ENCODE measurements around the gene TBRG4. TPM values are rescaled to one million over a fixed set of nuclear protein-coding genes. Genes with fewer than 3 reads are reported as not detected.

Gene TBRG4
- total RNA-seq, 4 donors from 2014 or later, result 45.7 to 60.1 (median 53.7) TPM

DNA sequence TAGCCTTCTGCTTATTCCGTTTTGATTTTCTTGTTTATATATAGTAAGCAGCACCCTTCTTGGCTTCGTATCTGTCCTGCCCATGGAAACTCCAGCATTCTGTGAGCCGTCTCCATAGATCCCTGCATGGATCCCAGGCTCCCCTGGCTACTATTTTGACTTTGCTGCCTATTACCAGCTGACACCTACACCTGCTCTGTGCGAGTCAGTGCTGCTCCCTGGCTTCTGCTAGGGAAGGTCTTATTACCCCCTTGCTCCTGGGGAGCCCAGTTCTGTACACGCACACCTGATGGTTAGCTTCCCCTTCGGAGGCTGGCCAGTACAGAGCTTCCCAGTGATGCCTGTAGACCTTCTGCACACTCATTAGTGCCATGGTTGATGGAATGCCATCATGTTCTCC lies 58.1 kb downstream of the TBRG4 start:
- Histone ChIP-seq H3K27me3 (no peaks in the 10 kb centered on the region), H3K4me3 (no peak overlapping the region), H3K9me3 (no peaks in the 10 kb centered on the region), H3K36me3 (peaks cover 0 to 41% (median 17%) of the 10 kb centered on the region in 4 donors), H3K4me1 (no peaks in the 10 kb centered on the region), H3K27ac (replicated peaks in 1 of 4) (no peak overlapping the region)
- intact Hi-C loops (cut with DNase I), result no loop called here
- WGBS, result 95% methylated on average over 6 of the region's 6 CpGs
- TF ChIP-seq POLR2AphosphoS5 (IDR thresholded peaks at IDR 0.05) (no peak), CTCF (IDR thresholded peaks at IDR 0.05) (no peak), POLR2A (IDR thresholded peaks at IDR 0.05; ENCODE audit: low read depth) (no peak), EP300 (IDR thresholded peaks at IDR 0.05) (no peak)
- DNase-seq (ENCODE audit: extremely low spot score), result no peak

- no peak for DNase-seq (ENCODE audit: extremely low spot score)
- no peaks in the 10 kb centered on the region for H3K9me3 ChIP-seq
- WGBS, result 100% methylated on average over 3 of the region's 3 CpGs
- no peaks in the 10 kb centered on the region for H3K27me3 ChIP-seq
- H3K27ac ChIP-seq (replicated peaks in 1 of 4), result no peak overlapping the region
- H3K4me1 ChIP-seq, result no peaks in the 10 kb centered on the region
- H3K36me3 ChIP-seq, result peaks cover 0 to 52% (median 23%) of the 10 kb centered on the region in 4 donors
- intact Hi-C loops (cut with DNase I), result no loop called here
- TF ChIP-seq POLR2A (IDR thresholded peaks at IDR 0.05; ENCODE audit: low read depth), result no peak
- no peak overlapping the region for H3K4me3 ChIP-seq
Measured at GRCh38 chr7:45052011-45052410, 59.5 kb downstream of the TBRG4 start.

DNA sequence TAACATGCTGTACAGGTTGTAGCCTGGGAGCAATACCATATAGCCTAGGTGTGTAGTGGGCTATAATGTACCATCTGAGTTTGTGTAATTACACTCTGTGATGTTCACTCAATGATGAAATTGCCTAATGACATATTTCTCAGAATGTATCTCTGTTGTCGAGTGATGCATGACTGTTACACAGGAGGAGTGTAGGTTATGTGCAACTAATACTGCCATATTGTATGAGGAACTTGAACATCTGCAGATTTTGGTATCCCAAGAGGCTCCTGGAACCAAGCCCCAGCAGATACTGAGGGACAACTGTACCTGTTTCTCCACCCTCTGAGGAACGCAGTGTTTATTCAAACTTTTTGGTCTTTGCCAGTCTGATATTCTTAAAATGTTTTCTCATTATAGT lies 61.3 kb downstream of the TBRG4 start:
- no peaks in the 10 kb centered on the region for H3K27me3 ChIP-seq
- TF ChIP-seq CTCF (IDR thresholded peaks at IDR 0.05) (no peak), POLR2A (IDR thresholded peaks at IDR 0.05; ENCODE audit: low read depth) (no peak), POLR2AphosphoS5 (IDR thresholded peaks at IDR 0.05) (no peak), EP300 (IDR thresholded peaks at IDR 0.05) (no peak)
- DNase-seq (ENCODE audit: extremely low spot score), result no peak
- intact Hi-C loops (cut with DNase I), result no loop called here
- H3K4me1 ChIP-seq, result no peaks in the 10 kb centered on the region
- no peak overlapping the region for H3K4me3 ChIP-seq
- WGBS, result 93% methylated on average over 2 of the region's 2 CpGs
- H3K9me3 ChIP-seq, result no peaks in the 10 kb centered on the region
- H3K36me3 ChIP-seq, result peaks cover 0 to 59% (median 31%) of the 10 kb centered on the region in 4 donors
- H3K27ac ChIP-seq (replicated peaks in 1 of 4), result no peak overlapping the region

Small RNA genes within 50 kb of the gene (small RNA-seq; reads per million reads assigned to genes)
- 1.5 to 6.6 (median 2.8) reads per million in 3 donors for gene SNORA5A
- gene SNORA5B, result 0 reads per million in 3 donors
- 58.0 to 270 (median 66.2) reads per million in 3 donors for gene SNORA5C

Other genes starting within 250 kb of the TBRG4 start
- 10 to 100 TPM; 40.9 to 50.2 (median 46.3) TPM for gene PURB, start 226.2 kb downstream of the TBRG4 start, total RNA-seq
- 1 to 10 TPM in 3 of 4 donors, under 1 TPM in 1; 0.78 to 6.8 (median 3.1) TPM for gene MYO1G, start 132.7 kb downstream of the TBRG4 start, total RNA-seq
- gene CCM2, start 111.5 kb downstream of the TBRG4 start, total RNA-seq, result 10 to 100 TPM; 40.3 to 61.7 (median 49.4) TPM
- 10 to 100 TPM in 2 of 4 donors, 1 to 10 TPM in 2; 7.3 to 15.5 (median 10.8) TPM for gene NACAD, start 22.7 kb downstream of the TBRG4 start, total RNA-seq
- gene RAMP3, start 46.1 kb upstream of the TBRG4 start, total RNA-seq, result 100 to 1,000 TPM in 2 of 4 donors, 10 to 100 TPM in 2; 30.7 to 112 (median 77.2) TPM

Data from esophagus muscularis mucosa (tissue), 4 donors.